KBM-7 (cell line): ENCODE data around the gene TSR1.

Experiments
- DNase-seq: peaks from one replicate; pipeline ENCODE4 v3.0.0-alpha.2; 2015
- in situ Hi-C: fragments of 300-500 bp; cut with MboI; formaldehyde crosslinking; loops from 2 replicates; pipeline ENCODE4 v1.14.3; 2020; ENCODE audit warnings: low sequenced_read_pairs, low pct_unique_long_range_greater_than_20kb, mixed read lengths

The TSR1 gene

DNA sequence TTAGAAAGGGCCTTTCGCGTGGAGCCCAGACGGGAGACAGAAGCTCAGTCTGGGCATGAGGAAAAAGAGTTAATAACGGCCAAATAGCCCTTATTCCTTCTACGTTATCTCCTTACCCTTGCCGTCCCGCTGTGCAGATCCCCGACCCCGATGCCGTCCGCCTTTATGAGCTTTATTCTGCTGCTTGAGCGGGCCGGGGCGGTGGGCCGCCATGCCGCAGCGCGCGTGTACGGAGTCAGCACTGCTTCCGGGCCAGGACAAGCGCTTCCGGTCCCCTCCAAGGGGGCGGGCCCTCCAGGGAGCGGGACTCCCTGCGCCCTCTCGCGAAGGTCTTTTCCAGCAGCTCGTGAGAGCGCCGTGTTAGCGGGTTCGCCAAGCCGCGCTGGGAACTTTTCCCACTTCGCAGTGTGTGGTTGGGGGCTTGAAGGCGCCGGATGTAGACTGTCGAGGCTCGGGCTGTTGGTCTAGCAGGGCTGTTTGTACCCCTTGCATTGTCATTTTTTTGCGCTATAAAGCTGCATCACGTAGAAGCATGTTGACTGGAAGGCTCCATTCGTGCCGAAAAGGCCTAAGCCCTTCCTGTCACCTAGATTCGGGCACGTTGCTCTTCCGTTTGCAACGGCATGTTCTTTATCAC is at the start of gene TSR1:
TSS of gene TSR1 (minus strand) at position 243 of the 637 bp plus-strand sequence. CDS start at position 213, 30 bp downstream.
- in situ Hi-C loops: no loop called here

DNA sequence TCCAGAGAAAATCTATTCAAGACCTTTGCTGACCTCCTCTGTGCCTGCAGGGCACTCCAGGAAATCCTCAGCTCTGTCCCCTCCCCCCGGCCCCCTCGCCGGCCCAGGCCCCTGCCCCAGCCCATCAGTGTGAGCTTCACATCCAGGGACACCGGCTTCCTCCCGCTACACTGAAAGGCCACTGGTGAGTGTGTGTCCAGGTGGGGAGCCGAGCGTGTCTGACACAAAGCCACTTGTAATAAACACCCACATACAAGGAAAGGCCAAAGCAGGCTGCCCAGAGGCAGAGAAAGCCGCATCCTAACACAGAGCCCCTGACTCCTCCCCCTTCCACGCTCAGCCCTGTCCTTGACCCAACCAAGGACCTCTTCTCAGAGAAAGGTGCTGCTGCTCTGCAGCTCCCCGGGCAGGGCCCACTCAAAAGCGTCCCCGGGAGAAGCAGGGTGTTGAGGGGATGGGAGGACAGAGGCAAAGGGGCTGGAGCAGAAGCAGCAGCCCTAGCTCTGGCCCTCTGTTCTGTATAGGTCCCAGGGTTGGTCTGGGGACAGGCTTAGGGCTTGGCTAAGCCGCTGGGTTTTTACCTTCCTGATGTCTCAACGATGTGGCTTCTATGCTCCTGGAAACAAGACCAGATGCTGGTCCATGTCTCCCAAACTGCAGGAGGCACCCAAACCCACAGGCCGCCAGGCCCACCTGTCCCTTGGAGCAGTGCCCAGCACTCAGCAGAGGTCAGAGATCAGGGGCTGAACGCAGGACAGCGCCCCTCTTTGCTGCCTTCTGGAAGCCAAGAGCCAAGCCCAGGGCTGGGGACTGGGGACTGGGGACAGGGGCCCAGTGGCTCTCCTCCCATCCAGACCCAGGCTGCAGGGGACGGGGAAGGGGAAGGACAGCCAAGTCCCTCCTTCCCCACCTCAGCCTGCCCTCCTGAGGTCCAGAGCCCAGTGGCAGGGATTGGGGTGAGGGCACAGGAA is 49.3 kb upstream of the TSR1 start:
- no peak for DNase-seq
- in situ Hi-C loops: no loop called here

More for the DNA sequence above, at the start of gene TSR1:
- DNase-seq: peak; percentile 92

DNA sequence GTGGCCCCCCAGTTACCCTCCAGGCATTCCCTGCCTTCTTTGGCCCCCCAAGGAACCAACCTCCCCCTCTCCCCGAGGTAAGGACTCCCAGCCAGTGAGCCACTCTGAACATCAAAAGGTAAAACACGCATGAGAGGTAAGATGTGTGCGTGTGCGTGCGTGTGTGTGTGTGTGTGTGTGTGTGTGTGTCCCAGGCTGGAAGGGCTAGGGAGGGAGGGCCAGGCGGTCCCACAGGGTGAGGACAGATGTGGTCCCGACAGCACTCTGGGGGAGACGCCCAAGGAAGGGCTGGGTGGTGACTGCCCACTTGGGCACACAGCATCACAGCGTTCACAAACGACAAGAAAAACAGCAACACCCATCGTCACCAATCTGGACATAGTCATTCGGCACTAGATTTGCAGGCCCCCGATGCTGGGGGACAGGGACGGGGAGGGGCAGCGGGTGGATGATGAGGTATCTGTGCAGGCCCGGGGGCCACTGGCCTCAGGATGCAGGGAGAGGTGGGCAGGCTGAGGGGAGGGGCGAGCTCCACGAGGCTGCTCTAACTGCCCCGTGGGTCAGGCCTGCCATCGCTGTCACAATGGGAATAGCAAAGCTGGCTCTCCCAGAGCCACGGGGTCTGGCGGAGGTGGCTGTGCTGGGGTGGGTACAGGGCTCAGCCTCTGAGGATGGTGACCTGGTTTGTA is 48.3 kb upstream of the TSR1 start:
- in situ Hi-C loops: no loop called here
- DNase-seq: no peak

DNA sequence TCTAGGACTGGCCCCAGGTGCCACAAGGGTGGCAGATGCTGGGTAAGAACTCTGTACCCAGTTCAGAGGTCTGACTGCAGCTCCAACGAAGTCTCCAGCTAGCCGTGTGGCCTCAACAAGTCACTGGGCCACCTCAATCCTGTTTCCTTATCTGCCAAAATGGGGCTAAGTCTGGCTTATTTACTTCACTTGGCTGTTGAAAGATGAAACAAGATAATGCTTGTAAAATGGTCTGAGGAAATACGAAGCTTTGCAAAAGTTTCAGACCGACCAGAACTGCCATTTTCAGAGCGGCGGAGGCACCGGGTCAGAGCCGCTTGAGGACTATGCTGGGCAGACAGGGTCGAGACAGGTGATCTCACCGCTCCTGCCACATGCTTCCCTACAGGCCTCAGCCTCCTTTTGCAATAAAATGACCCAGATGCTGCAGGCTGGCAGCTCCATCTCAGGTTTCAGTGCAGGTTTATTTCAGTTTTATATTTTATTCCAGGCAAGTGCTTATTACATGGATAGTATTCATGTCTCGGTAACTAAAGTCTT is 47.4 kb upstream of the TSR1 start:
- in situ Hi-C loops: no loop called here
- DNase-seq: no peak

DNA sequence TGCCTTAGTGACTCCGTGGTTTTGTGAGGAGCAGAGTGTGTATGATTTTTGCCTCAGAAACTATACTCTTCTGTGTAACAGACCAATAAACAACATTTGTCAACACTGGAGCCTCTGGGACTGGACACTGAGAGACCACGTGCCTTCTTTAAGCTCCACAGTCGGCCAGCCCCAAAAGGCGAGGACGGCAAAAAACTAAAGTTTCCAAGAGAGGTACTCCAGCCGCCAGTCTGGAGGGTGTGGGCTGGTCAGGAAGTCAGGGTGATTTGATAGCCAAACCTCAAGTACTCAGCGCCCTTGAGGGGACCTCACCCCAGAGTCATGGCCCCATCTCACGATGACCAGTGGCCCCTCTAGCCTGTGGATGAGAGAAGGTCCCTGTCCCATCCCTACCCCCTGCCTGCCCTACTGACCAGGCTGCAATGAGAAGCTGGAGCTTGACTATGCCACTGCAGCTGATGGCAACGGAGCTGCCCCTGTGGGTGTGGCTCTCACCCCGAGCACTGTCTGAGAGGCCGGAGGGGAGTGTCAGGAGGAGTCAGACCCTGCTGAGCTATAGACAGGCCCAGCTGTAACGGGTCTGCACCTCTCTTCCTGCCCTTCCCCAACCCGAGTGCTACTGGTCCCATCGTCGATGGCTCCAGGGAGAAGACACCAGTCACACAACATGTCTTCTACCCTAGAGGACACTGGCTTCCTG is 44.8 kb upstream of the TSR1 start:
- DNase-seq: no peak
- in situ Hi-C loops: no loop called here

DNA sequence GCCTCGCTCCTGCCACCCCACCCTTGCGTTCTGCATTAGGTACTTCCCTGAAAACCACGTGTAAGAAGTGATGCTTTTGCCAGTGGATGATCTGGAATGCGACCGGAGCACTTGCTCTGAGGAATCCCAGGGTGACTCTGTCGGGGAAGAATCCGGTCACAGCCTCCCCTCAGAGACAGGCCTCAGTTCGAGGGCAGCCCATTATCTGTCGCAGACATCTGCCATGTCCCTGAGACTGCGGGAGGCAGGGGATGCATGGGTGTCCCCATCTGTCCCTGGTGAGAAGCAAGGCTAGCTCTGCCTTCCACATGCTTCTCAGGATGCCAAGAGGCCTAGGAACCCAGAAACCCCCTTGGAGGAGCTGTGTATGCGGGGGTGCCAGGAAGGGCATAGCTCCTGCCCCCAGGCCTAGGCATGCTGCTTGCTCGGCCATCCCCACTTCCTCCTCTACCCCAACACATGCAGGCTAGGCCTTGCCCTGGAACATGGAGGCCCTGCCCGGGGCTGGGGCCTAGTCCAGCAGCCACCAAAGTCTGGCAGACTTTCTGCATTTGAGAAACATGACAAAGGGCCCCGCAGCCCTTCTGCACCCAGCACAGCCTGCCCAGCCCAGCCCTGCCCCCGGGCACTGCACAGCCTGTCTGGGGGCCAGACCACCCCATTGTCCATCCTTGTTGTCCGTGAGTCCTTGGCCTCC is 44.1 kb upstream of the TSR1 start:
- in situ Hi-C loops: no loop called here
- DNase-seq: no peak

DNA sequence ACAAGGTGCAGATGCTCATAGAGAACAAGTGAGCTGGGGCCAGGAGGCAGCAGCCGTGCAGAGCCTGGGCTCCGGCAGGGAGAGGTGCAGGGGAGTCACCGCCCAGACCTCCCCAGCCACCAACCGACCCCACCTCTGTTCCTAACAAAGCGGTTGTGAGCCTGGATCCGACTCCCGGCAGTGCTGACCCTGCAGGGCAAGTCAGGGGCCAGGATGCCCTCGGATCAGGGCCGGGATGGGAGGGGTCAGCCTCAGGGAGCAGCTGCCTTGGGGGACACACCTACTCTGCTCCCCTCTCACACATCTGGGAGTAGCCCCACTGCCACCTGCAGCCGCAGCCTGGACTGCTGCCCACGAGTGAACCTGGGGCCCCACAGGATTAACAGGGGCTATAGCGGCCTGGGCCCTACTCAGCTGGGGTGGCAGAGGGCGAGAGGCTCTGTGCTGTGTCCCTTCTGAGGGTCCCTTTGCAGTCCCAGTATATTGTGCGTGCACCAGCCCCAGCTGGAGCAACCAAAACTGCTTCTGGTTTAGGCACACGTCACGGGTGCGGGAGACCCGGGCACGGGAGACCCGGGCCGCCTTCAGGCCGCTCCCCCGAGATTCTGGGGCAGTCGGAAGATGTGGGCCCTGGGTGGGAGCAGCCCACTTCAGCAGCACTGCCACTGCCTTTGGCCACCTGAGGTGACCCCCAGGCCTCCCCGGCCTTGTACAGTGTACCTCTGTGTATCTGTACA is 43.4 kb upstream of the TSR1 start:
- DNase-seq: no peak
- in situ Hi-C loops: no loop called here

DNA sequence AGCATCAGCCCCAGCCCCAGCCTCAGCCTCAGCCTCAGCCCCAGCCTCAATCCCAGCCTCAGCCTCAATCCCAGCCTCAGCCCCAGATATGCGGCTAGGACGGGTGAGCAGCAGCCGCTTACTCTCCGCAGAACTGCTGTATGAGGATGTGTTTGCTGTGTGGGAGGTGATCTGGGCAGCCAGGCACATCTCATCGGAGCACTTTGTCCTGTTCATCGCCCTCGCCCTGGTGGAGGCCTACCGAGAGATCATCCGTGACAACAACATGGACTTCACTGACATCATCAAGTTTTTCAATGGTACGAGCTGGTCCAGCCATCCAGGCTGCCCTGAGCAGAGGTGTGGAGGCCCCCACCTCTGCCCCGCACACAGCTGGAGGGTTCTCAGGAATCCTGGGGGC is 42.6 kb upstream of the TSR1 start:
- in situ Hi-C loops: no loop called here

DNA sequence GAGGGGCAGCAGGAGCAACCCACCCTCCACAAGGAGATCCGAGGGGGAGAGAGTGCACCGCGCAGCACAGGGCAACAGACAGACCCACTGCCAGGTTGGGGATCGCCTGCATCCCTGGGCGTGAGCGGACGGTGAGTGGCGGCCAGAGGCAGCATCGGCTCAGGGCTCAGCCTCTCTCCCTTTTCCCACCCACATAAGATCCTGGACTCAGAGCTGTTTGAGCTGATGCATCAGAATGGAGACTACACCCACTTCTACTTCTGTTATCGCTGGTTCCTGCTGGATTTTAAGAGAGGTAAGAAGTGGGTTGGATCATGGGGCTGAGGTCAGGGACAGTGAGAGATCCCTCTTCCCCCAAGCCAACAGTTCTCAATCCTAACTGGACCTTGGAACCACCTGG is 41.4 kb upstream of the TSR1 start:
- DNase-seq: no peak
- in situ Hi-C loops: no loop called here

More for the DNA sequence above, 42.6 kb upstream of the TSR1 start:
- DNase-seq: no peak

DNA sequence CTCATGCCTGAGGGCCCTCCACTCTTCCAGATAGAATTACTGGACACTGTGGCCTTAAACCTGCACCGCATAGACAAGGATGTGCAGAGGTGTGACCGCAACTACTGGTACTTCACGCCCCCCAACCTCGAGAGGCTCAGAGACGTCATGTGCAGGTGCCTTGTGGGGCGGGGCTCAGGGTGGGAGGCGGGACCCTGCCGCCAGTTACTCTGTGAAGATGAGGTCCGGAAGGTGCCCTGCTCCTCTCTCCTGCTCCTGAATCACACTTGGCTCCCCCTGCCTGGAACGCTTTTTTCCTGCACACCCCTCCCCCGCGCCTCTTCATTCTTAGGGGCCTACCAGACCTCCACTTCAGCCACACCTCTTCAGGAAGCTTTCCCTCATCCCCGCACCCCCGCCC is 39.9 kb upstream of the TSR1 start:
- DNase-seq: no peak
- in situ Hi-C loops: no loop called here

DNA sequence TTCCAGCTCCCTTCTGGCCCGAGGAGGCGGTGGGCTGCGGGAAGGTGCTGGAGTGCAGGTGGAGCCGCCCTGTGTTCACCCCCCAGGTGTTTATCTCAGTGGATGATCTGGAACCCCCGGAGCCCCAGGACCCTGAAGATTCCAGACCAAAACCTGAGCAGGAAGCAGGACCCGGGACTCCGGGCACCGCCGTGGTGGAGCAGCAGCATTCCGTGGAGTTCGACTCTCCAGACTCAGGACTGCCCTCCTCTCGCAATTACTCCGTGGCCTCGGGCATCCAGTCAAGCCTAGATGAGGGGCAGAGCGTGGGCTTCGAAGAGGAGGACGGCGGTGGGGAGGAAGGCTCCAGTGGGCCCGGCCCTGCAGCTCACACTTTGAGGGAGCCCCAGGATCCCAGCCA is 39.1 kb upstream of the TSR1 start:
- no peak for DNase-seq
- in situ Hi-C loops: no loop called here

DNA sequence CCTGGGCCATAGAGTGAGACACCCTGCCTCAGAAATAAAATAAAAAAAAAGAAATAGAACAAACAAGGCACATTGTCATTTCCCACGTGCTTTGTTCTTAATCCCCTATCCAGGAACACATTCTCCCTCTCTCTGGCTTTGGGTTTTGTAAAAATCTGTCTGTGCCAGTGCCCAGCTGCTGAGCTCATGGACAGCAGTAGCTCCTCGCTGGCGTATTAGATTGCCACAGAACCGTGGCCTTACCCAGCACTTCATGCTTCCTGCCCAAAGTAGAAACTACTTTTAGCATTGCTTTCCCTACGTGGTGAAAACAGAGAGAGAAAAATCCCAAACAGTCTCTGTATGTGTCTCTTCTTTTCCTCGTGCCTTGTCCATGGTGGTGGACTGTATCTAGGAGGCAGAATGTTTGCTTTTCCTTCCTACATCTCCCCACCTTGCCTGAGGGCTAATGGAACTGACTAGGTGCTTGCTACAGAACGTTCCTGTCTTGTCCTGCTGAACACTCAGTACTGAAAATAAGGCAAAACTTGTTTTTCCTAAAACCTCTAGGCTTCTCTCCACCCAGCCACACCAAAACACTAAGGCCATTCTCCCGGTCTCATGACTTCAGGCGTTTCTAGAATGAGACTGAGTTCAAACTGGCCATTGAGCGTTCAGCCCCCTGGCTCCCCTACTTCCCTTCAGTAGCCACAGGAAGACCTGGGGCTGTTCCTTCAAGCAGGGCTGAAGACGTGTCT is 38.5 kb upstream of the TSR1 start:
- DNase-seq: no peak
- in situ Hi-C loops: no loop called here

DNA sequence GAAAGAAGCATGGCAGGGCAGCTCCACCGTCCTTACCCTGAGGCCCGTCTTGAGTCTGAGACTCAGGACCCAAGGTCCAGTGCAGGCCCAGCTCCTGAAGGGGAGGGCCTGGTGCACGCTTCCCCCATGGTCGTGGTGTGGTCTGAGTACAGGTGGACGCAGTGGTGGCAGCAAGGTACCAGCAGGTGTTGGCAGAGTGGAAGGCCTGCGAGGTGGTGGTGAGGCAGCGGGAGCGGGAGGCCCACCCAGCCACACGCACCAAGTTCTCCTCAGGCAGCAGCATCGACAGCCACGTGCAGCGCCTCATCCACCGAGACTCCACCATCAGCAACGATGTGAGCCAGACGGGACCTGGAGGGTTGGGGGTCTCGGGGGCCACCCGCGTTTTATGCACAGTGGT is 36.9 kb upstream of the TSR1 start:
- no peak for DNase-seq
- in situ Hi-C loops: no loop called here

DNA sequence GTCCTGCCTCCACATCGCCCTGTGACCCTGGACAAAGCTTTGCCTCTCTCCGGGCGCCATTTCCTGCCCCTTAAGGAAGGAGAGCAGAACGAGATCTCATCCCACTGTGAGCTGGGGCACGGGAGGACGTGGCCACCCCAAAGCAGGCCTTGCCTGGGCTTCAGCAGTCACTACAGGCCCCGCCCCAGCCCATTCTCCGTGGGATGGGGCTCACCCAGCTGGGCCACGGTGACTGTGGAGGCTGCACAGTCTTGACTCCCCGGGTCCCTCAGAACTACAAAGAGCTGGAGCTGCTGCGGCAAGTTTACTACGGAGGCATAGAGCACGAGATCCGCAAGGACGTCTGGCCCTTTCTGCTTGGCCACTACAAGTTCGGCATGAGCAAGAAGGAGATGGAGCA is 36.4 kb upstream of the TSR1 start:
- in situ Hi-C loops: no loop called here
- no peak for DNase-seq

DNA sequence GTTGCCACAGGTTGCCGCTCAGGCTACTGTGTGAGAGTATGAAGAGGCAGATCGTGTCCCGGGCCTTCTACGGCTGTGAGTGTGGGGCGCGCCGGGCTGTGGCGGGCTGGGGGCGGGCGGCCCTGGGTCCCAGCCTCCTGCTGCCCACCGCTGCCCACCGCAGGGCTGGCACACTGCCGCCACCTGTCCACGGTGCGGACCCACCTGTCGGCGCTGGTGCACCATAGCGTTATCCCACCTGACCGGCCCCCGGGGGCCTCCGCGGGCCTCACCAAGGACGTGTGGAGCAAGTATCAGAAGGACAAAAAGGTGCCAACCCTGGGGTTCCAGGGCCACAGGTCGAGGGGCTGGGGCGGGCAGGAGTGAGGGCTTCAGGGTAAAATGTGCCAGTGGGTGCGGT is 35.9 kb upstream of the TSR1 start:
- in situ Hi-C loops: no loop called here
- DNase-seq: no peak

DNA sequence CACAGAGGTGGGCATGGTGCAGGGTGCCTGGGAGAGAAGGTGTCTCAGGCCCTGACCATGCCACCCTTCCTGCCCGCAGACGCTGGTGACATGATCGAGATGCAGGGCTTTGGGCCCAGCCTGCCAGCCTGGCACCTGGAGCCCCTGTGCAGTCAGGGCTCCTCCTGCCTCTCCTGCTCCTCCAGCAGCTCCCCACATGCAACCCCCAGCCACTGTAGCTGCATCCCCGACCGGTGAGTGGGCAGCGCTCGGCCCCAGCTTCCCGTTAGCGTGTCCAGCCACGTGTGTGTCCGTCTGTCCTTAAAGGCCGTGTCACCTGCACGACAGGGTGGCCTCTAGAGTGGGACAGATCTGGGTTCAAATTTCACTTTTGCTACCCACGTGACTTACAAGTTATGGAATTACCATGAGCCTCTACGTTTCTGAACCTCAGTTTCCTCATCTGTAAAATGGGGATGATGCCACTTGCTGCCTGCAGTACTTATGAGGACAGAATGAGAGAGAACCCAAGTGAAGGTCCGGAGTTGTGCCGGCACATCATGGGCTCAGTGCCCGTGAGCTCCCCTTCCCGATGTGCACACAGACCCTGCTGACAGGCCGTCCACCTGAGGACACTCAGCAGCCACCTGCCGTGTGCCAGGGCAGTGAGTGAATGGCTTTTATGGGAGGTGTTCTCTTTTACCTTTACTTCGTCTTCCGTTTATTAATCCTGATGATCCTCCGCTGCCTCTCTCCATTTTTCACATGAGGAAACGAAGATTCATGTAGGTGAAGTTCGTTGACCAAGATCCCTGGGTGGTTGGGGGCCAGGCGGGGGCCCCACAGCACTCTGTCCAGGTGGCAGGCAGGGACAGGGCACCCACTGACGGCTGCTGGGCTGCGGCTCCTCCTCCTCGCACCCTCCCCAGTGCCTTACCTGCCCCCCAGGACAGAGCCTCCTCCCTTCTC is 35.2 kb upstream of the TSR1 start:
- no peak for DNase-seq
- in situ Hi-C loops: no loop called here
